Globus pallidus (tissue), 1 donor: ENCODE measurements around the gene MAPRE3.
A peak's percentile ranks its signal among the peaks of the same experiment; 100 is the strongest.
"Not testable (repeated sequence)": the region's sequence is repeated elsewhere in the genome, so short reads cannot be mapped to it uniquely, and the experiment has no call there.

ENCODE experiments used
- DNase-seq: peaks from one replicate; pipeline ENCODE4 v3.0.0-alpha.2; 2015; ENCODE audit warnings: low spot score

MAPRE3 gene

DNA sequence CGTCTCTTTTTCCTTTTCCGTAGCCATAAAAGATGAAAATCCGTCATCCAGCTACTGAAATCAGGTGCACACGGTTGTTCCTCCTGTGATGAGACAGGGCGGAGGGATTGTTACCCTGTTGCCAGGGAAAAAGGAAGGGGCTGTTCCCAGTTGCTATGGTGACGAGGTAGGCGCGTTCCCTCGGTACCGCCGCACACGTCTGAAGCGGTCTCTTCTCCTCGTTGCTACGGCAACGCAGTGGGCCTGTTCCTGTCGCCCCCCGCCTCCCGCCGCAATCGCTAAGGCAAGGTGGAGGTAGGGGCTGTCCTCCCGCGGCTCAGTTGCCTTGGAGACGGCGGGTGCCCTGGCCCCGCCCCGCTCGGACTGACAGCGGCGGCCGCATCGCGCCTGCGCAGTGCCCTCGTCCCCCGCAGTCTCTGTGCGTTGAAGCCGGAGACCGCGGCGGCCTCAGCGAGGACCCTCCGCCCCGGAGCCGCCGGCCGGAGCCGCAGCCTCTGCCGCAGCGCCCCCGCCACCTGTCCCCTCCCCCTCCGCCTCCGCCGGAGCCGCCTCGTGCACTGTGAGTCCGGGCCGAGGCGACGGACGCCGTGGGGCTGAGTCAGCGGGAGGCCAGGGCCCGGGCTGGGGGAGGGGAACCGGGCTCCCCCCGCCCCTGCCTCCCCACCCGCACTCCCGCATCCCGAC lies at the start of gene MAPRE3:
Gene MAPRE3, plus strand, starts transcription at position 394 of the 684 bp plus-strand sequence. CDS start 51,582 bp downstream, outside the sequence.
- peak; percentile 82 for DNase-seq

DNA sequence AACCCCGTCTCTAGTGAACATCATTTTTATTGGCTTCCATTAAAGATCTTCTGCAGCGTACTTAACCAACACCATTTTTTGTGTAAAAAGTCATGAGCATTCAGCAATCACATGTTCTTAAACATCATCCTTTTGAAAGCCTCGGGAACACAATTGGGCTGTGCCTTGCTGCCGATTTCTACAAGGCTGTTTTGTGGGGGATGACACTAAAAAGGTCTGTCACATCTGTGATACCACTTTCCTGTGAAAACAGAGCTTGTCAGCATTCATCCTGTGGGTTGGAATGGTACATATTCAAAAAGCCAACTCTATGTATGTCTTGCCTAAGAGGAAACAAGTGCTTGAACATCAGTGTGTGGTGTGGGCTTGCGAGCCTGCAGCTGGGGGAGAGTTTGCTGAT lies 49.1 kb upstream of the MAPRE3 start:
- no peak for DNase-seq

DNA sequence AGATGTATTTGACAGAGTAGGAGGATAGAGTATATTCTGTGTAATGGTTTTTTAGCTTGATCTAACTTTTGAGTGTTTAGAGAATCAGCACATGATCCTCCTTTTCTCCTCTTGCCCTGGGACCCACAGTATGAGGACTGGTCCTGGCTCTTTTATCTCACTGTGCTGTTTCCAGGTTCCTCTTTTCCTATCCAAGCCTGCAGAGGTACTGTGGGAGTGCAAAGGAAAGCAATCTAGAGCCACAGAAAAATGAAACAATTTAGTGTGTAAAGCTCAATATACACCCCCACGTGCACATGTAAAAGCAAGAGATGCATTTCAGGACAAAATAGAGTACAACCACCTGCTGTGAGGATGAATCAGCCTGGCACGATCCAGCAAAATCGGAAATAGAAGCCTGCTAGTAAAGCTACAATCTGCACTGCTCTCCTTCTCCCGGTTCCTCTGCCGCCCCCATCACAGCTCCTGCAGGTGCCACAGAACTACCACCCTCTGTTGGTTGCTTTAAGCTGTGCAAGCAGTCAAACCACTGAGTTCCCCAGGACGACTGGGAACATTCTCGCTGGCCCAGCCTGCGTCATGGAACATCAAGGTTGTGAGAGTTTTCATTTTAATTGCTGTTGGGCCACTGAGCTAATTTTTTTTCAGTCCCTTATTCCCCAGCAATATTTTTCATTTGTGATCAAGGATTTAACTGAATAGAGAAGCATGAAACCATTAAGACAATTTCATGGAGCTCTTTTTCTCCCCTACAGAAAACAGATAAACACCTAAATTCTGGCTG lies 47.8 kb upstream of the MAPRE3 start:
- peak; percentile 83 for DNase-seq

GRCh38 chr2:26923189-26923466 lies 47.3 kb upstream of the MAPRE3 start:
- DNase-seq, result not testable (repeated sequence)

GRCh38 chr2:26924731-26925099 lies 45.7 kb upstream of the MAPRE3 start:
- no peak for DNase-seq

GRCh38 chr2:26925100-26925791 lies 45.2 kb upstream of the MAPRE3 start:
- DNase-seq, result no peak

- no peak for DNase-seq
These were observed 43.2 kb upstream of the MAPRE3 start for GRCh38 chr2:26927221-26927620.

- no peak for DNase-seq
These were observed 37.5 kb upstream of the MAPRE3 start for GRCh38 chr2:26932974-26933373.

- DNase-seq, result no peak
These were observed 36.8 kb upstream of the MAPRE3 start for GRCh38 chr2:26933431-26934334.

GRCh38 chr2:26934335-26934724 lies 36.1 kb upstream of the MAPRE3 start:
- DNase-seq, result no peak

DNA sequence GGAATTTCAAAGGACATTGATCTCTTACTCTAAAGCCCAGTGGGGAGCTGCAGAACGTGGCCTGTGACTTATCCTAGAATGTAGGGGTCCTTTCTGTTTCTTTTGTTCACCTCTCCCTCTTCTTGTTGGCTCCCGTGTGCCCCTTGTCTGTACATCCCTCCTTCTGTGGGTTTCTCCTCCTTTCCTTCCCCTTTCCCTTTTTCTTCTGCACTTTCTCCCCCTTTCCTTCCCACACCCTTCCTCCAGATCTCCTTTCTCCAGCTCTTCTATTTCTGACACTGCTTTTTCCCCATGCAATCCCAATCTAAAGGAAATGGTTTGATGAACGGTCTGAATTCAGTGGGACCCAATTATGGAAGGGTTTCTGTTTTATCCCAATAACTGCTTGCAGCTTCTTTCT lies 35.5 kb upstream of the MAPRE3 start:
- DNase-seq, result no peak

DNA sequence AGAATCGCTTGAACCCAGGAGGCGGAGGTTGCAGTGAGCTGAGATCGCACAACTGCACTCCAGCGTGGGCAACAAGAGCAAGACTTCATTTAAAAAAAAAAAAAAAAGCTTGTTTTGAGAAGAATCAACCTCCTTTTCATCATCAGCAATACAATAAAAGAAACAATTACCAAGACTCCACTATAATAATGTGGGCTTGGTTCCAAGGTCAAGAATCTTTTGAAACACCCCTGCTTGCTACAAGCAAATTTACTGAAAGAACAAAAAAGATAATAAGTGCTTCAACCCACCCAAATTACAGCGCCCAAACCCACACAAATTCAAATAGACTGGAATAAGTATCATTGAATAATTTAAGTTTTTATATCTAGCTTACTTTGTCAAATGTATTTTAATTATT lies 33.6 kb upstream of the MAPRE3 start:
- no peak for DNase-seq

DNA sequence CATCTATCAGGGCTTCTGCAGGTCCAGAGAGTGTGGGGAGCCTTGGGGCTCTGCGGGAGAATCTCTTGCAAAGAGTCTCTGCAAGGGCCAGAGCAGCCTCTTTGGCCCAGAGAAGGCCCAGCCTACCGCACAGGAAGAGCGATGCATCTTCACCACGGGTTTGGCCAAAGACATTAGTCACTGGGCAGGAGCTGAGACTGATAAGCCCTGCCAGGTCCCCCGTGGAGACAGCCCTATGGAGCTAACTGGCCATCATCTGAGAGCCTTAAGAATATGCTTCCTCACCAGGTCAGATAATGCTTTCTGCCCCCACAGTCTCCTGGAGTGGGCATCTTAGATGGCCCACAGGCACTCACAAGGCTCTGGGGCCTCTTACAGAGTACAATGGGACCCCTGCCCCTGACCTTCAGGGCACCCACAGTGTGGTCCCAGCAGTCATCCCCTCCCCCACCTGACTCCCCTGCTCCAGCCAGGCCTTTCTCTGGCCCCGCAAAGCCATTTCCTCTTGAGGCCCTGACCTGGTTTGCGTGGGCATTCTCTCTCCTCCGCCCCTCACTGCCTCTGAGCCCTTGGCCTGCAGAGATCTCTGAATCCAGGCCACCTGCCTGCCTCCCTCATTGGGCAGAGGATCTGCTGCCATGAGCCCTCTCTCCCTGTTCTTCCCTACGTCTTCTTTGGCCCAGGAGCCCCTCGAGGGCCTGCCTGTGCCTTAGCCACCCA lies 31.9 kb upstream of the MAPRE3 start:
- DNase-seq, result no peak

DNA sequence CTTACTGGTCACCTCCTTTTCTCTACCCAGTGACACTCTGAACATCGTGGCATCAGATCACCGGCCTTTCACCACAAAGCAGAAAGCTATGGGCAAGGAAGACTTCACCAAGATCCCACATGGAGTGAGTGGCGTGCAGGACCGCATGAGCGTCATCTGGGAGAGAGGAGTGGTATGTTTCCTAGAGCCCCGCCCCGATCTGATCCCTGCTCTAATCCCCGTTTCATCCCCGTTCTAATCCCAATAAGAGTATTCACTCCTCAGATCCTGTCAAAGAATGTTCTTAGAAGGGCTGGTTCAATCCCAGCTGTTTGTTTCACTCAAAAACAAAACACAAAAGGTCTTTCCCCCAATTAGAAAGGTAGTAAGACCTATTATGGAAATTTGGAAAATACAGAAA lies 30.4 kb upstream of the MAPRE3 start:
- DNase-seq, result no peak

- no peak for DNase-seq
These were observed 29.0 kb upstream of the MAPRE3 start for GRCh38 chr2:26941486-26941885.

- DNase-seq, result peak; percentile 65
These were observed 27.7 kb upstream of the MAPRE3 start for GRCh38 chr2:26942543-26943295.

DNA sequence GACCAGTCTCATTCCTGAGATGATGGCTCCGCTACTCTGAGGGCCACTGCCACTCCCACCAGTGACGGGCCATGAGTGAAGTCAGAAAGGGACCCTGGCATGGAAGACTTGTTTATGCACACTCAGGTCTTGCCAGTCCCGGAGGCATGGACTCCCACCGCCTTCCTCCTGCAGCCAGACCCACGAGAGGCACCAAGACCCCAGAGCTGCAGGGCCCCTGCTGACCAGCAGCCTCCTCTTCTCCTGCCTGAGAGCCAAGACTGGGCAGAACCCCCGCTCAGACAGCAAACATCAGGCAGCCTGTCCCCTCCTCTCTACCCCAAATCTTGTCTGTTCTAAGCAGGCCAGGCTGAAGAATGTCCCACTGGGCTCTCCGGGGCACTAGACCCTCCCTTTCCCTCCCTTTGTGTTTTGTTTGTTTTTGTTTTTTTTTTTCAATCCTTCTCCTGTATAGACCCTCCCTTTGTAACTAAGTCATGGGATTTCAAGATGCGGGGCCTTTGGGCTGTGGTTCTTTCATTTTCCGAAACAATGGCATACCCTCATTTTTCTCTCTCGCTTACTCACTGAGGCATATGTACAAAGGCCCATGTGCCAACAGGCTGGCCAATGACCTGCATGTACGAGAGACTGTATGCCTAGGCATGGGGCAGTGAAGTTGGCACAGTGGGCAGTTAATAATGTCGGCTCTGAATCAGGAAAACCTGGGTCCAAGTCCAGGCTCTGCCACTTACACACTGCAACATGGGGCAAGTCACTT lies 24.3 kb upstream of the MAPRE3 start:
- peak; percentile 63 for DNase-seq

GRCh38 chr2:26946841-26947784 lies 23.3 kb upstream of the MAPRE3 start:
- DNase-seq, result no peak

DNA sequence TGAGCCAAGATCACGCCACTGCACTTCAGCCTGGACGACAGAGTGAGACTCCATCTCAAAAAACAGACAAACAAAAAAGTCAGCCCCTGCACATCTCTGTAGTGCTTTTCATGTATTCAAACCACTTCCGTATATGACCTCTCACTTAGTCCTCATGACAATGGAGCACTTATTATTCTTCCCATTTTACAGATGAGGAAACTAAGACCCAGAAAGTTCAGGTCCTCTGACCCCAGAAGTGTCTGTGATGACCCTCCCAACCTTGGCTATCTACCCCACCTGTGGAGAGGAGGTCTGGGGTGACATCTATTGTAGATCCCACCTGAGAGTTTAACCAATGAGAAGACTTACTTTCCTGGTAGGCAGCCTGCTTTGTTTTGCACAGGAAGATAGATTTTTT lies 21.6 kb upstream of the MAPRE3 start:
- DNase-seq, result no peak
